Uterus (tissue), 4 donors: ENCODE data around the gene ARHGEF28. TPM values are rescaled to one million over a fixed set of nuclear protein-coding genes. Genes with fewer than 3 reads are reported as not detected.

Source experiments
- DNase-seq, 2 donors: peaks; one replicate each; pipeline ENCODE4 v3.0.0-alpha.2; 2019 to 2020
- H3K27ac ChIP-seq, 2 donors: fragments of 200-600 bp; sonication (generic); 1 replicate in 1 of 2; 2 replicates in 1 of 2; pipeline ENCODE4 v1.5.1; 2016 to 2018
- H3K27me3 ChIP-seq, 2 donors: fragments of 200-600 bp; sonication (generic); one replicate each; pipeline ENCODE4 v1.5.1; 2018 to 2019; ENCODE audit warnings: control low read depth in 1 of 2
- H3K36me3 ChIP-seq, 2 donors: fragments of 200-600 bp; sonication (generic); one replicate each; pipeline ENCODE4 v1.5.1; 2019; ENCODE audit warnings: control low read depth in 1 of 2
- H3K4me1 ChIP-seq, 2 donors: fragments of 200-600 bp; sonication (generic); one replicate each; pipeline ENCODE4 v1.5.1; 2018 to 2019; ENCODE audit warnings: control low read depth in 1 of 2
- H3K4me3 ChIP-seq, 2 donors: fragments of 200-600 bp; sonication (generic); 1 replicate in 1 of 2; 2 replicates in 1 of 2; pipeline ENCODE4 v1.5.1; 2018 to 2019; ENCODE audit warnings: mild to moderate bottlenecking in 1 of 2
- H3K9me3 ChIP-seq, 2 donors: fragments of 200-600 bp; sonication (generic); one replicate each; pipeline ENCODE4 v1.5.1; 2019; ENCODE audit warnings: control low read depth in 1 of 2
- CTCF ChIP-seq, 4 experiments: fragments of 200-600 bp in 2 of 4; fragments of 450-650 bp in 2 of 4; sonication (generic) in 2 of 4; IDR thresholded peaks; one replicate each; pipeline ENCODE4 v1.5.1; 2016 to 2019; ENCODE audit warnings: antibody characterized with exemption in 4 of 4, mild to moderate bottlenecking in 2 of 4, moderate library complexity in 1 of 4
- POLR2A ChIP-seq, 2 donors: fragments of 450-650 bp; IDR thresholded peaks; one replicate each; pipeline ENCODE4 v1.6.1; 2016; ENCODE audit warnings: antibody characterized with exemption in 2 of 2, mild to moderate bottlenecking in 1 of 2, moderate library complexity in 1 of 2
- intact Hi-C: fragments of 100-400 bp; cut with DNase I; formaldehyde crosslinking; loops from one replicate; pipeline ENCODE4 v1.15.1; 2023; ENCODE audit warnings: low total_unique reads
- total RNA-seq, 4 donors: library from RNA; depleted of rRNA in 3 of 4; stranded (reverse); fragments of >200 nt in 3 of 4; gene quantifications; one replicate each; pipeline versions ENCODE4 v1.1.0 to v1.2.4, GENCODE V29; 2014 to 2023
- donor health status: DM: yes; HTN: yes; CAD: no.

Gene ARHGEF28
- total RNA-seq, 4 donors from 2014 or later = 11.9 to 23.2 (median 19.3) TPM

- H3K27me3 ChIP-seq = no peaks in the 10 kb centered on the region
- intact Hi-C loops = loop anchor here (5.0 kb wide), 1 partner anchor 199 kb away; no protein-coding TSS in a partner anchor
- H3K4me3 ChIP-seq = no peak overlapping the region
- TF ChIP-seq CTCF (IDR thresholded peaks at IDR 0.05) (no peak), POLR2A (IDR thresholded peaks at IDR 0.05) (no peak)
- H3K36me3 ChIP-seq = no peaks in the 10 kb centered on the region
- no peaks in the 10 kb centered on the region for H3K9me3 ChIP-seq
- H3K4me1 ChIP-seq = no peaks in the 10 kb centered on the region
- no peak for DNase-seq
- no peak overlapping the region for H3K27ac ChIP-seq
Observed at GRCh38 chr5:73786043-73786831, 160.2 kb downstream of the ARHGEF28 start.

GRCh38 chr5:73789851-73790281, 163.9 kb downstream of the ARHGEF28 start:
- no peak for DNase-seq
- Histone ChIP-seq H3K27me3 (no peaks in the 10 kb centered on the region), H3K4me1 (no peaks in the 10 kb centered on the region), H3K9me3 (no peaks in the 10 kb centered on the region), H3K4me3 (no peak overlapping the region), H3K36me3 (no peaks in the 10 kb centered on the region), H3K27ac (no peak overlapping the region)
- TF ChIP-seq CTCF (IDR thresholded peaks at IDR 0.05) = no peak
- TF ChIP-seq POLR2A (IDR thresholded peaks at IDR 0.05) = no peak
- intact Hi-C loops = loop anchor here (5.0 kb wide), 1 partner anchor 203 kb away; no protein-coding TSS in a partner anchor

- no peaks in the 10 kb centered on the region for H3K4me1 ChIP-seq
- no peak overlapping the region for H3K27ac ChIP-seq
- intact Hi-C loops = no loop called here
Observed at GRCh38 chr5:73791389-73791788, 165.4 kb downstream of the ARHGEF28 start.

GRCh38 chr5:73792687-73793320, 166.8 kb downstream of the ARHGEF28 start:
- peak; percentile 70 to 75 for DNase-seq
- no peak overlapping the region for H3K4me3 ChIP-seq
- intact Hi-C loops = no loop called here
- no peaks in the 10 kb centered on the region for H3K36me3 ChIP-seq
- H3K27me3 ChIP-seq = no peaks in the 10 kb centered on the region
- H3K4me1 ChIP-seq = no peaks in the 10 kb centered on the region
- no peak overlapping the region for H3K27ac ChIP-seq
- TF ChIP-seq POLR2A (IDR thresholded peaks at IDR 0.05) (no peak), CTCF (IDR thresholded peaks at IDR 0.05) (peak; percentile 93 to 96 (median 94))
- no peaks in the 10 kb centered on the region for H3K9me3 ChIP-seq

More at GRCh38 chr5:73791389-73791788, 165.4 kb downstream of the ARHGEF28 start:
- TF ChIP-seq POLR2A (IDR thresholded peaks at IDR 0.05) = no peak
- TF ChIP-seq CTCF (IDR thresholded peaks at IDR 0.05) = no peak
- no peak for DNase-seq
- H3K27me3 ChIP-seq = no peaks in the 10 kb centered on the region
- H3K9me3 ChIP-seq = no peaks in the 10 kb centered on the region
- H3K36me3 ChIP-seq = no peaks in the 10 kb centered on the region
- no peak overlapping the region for H3K4me3 ChIP-seq

GRCh38 chr5:73793911-73794310, 167.9 kb downstream of the ARHGEF28 start:
- H3K36me3 ChIP-seq = no peaks in the 10 kb centered on the region
- no peaks in the 10 kb centered on the region for H3K27me3 ChIP-seq
- TF ChIP-seq POLR2A (IDR thresholded peaks at IDR 0.05) (no peak), CTCF (IDR thresholded peaks at IDR 0.05) (no peak)
- no peak overlapping the region for H3K27ac ChIP-seq
- H3K4me3 ChIP-seq = no peak overlapping the region
- no peaks in the 10 kb centered on the region for H3K4me1 ChIP-seq
- intact Hi-C loops = no loop called here
- H3K9me3 ChIP-seq = no peaks in the 10 kb centered on the region
- DNase-seq = no peak
